Stimulated activated CD4-positive, alpha-beta T cell treated with anti-CD3 and anti-CD28 coated beads, Interleukin-1b, Interleukin-23, amount 100 ng/mL, for 1 hour (primary cell): ENCODE results near the gene CHST3.

Experiments
- DNase-seq, 2 donors: peaks; one replicate each; pipeline ENCODE4 v3.0.0-alpha.2; 2020; ENCODE audit warnings: low read depth in 2 of 2

Gene CHST3

DNA sequence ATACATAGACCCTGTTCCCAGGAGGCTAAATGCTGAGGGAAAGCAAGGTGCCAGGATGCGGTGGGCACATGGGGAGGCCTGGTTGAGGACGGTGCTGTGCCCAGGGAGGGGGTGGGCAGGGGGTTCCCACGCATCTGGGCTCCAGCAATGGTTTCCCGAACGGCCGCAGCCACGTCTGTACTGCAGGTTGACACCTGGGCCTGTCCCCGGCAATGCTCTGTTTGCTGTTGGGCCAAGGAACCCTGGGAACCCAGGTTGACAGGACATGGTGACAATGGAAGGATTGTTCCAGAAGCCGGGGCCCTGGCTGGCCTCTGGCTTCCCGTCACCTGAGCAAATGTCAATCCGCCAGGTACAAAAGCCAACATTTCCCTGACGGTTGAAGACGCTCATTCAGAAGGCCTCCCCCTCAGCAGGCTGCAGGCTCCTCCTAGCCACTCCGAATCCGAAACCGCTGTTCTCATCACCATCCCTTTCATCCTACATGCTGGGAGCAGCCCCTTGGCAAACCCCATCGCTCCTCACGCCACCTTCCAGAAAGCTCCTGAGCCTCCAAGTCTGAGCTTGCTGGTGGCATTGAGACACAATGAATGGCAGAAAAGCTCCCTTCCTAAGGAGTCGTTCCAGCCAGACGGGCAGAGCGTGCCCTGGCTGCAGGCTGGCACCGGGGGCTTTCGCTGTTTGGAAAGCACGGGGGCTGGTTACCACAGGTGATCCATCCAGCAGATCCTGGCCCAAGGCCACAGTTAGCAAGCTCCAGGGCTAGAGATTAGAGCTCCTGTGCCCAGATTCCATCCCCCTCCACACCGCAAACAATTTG, 92.9 kb downstream of the CHST3 start:
- no peak for DNase-seq

DNA sequence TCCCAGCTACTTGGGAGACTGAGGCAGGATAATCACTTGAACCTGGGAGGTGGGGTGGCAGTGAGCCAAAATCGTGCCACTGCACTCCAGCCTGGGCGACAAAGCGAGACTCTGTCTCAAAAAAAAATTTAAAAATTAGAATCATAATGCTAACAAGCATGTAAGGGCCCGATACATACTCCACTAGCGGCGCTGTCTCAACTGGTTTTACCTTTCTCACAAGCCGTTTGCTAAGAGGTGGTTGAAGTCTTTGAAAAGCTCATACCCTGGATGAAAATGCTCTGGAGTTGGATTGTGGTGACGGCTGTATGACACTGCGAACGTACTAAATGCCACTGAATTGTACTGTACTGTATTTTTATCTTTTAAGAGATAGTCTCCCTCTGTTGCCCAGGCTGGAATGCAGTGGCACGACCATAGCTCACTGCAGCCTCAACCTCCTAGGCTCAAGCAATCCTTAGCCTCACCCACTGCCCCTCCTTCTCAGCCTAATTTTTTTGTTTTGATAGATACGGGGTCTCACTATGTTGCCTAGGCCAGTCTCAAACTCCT, 94.2 kb downstream of the CHST3 start:
- DNase-seq = no peak

DNA sequence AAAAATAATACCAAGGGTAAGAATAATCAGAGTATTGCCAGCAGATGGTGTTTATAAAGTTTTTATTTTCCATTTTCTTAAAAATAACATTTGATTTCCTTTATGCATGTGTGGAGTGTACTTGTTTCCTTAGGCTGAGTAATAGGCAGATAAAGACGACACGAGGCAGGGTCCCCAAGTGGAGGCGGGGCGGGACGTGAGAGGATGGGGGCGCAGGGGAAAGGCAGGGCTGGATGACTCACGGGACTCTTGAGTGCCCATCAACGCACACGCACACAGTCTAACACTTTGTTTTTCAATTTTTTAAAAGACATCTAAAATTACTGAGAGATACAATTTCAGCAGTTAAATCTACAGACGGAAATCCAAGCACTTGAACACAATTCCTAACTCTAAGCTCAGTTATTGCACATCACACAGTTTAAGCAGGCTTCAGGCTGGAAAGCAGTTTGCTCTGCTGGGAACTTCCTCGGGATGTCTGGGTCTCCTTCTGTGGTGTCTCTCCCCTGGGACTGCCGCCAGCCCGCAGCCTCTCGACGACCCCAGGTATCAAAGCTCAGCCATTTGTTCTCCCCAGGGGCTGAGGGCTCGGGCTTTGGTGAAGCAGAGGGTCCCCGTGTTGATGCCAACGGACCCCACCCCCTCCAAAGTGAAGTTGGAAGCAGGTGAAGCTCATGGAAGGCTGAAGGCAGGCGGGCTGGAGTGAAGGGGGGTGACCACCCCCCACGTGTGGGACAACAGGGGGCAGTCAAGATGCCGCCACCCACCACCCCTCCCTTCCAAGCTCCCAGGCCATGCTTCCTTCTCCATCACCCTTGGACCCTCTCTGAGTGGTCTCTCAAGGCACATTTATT, 95.0 kb downstream of the CHST3 start:
- no peak for DNase-seq

DNA sequence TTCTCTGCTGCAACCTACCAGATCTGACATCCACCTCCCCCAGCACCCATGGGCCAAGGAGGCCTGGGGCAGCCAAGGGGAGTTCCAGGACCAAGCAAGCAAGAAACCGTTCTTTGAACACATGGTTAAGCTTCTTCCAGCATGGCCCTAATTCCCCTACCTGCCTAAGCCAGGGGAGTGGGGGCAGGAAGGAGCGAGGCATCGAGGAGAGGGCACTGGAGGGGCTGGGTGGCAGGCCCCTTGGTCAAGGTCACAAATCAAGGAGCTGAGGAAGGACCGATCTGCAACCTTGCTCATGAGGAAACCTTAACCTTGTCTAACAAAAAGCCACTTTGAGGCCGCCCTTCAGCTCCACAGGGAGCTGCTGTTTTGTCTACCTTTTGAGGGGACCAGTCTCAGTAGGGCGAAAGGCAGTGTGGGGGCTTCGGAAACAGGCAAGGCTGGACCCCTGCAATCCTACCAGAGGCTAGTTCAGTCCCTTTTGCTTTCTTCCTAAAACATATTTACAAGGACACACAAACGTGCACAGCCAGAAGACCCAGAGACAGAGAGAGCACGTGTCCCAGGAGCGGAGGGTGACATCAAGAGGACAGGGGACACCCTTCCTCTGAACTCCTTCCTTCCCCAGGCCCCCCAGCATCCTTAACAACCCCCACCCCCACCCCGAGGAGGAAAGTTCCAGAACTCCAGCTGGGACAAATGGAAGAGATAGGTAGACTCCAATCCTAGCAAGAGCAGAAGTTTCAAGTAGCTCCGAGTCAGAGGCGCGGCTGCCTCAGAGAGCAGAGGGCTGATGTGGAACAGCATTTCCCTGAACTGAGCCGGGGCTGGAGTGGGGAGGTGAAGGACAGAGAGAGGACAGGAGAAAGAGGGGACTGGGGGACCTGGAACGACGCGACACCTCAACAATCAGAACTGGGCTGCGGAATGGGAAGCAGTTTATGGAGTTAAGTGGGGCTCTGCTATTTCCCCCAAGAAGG, 95.9 kb downstream of the CHST3 start:
- no peak for DNase-seq

DNA sequence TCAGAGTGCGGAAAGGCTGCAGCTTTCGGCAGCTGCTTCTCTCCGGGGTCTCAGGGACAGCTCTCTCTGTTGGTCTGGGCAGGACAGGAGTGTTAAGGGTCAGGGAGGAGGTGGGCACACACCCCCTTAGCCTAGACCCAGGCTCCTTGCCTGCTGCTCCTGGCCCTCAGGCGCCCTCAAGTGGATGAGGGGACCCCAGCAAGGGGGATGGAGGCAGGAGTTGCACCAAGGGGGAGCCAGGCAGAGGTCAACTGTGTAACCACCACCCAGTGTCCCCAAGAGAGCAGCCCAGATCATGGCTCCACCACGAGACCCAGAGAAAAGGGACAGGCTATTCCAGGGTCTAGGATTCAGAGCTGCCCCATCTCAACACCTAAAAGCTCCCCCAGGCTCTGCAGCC, 97.3 kb downstream of the CHST3 start:
- DNase-seq = no peak

DNA sequence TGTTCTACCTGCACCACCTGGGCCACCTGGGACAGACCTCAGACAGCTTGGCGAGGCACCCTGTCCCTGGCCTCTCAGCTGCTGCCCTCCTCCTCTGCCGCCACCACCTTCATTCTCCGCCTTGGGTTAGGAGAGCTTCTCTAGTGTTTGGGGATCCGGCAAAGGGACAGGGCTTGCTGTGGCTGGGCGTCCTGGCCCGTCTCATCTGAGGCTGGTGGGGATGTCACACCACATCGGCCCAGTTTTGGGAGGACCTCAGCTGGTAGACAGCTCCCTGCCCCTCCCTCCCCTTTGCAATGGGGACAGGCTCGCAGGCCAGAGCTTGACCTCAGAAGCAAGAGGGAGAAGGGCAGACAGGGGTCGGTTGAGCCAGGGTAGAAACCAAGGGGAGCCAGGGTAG, 97.7 kb downstream of the CHST3 start:
- no peak for DNase-seq

DNA sequence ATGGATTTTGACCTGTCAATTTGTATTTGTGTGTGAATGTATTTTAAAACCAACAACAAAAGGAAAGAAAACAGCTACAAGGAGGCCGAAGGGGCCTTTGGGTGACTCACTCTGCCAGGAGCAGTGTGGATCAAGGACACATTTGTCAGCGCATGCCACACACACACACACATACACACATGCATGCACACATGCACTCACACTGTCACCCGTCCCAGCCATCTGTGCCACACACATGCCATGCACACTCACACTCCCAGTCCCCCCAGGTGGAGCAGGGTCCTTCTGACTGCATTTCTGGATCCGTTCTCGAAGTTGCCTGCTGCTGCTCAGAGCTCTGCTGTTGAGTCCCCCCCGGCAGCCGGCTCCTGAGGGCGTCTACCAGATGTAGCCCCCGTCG, 98.2 kb downstream of the CHST3 start:
- DNase-seq = no peak
